ENCODE data around the gene SAG.

Gene SAG

DNA sequence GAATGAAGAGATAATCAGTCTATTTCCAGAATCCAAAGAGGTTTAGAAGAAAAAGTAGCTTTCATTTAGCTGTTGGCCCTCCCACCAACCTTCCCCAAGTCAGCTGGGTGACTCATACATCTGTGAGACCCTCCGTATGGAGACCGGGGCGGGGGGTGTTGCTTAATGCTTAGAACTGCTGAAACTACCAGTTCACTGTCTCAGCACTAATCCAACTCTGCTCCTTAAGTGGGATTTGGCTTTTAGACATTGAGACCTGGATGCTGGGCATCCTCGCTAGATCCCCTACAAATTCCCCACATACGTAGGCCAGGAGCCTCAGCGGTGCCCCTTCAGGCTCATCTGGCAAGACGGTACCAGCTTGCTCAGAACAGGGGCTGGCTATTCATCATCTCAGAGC, at the start of gene SAG:
Gene SAG (plus strand): TSS at position 252 of the 400 bp plus-strand sequence. CDS start 1,374 bp downstream, outside the sequence.
- no peaks in the 10 kb centered on the region for H3K9me3 ChIP-seq
- H3K36me3 ChIP-seq = no peaks in the 10 kb centered on the region
- no peak within 1 kb of the TSS for H3K4me3 ChIP-seq (ENCODE audit: low read depth in 1 of 2, low read length in 1 of 2)
- no peak within 1 kb of the TSS for H3K27ac ChIP-seq
- H3K4me1 ChIP-seq (ENCODE audit: control insufficient read depth in 1 of 2, insufficient read depth in 1 of 2, low read depth in 1 of 2, low read length in 1 of 2) = peaks cover 6 to 8% of the 10 kb centered on the region in 2 experiments
- no peaks in the 10 kb centered on the region for H3K27me3 ChIP-seq
- TF ChIP-seq, protein P1, sequence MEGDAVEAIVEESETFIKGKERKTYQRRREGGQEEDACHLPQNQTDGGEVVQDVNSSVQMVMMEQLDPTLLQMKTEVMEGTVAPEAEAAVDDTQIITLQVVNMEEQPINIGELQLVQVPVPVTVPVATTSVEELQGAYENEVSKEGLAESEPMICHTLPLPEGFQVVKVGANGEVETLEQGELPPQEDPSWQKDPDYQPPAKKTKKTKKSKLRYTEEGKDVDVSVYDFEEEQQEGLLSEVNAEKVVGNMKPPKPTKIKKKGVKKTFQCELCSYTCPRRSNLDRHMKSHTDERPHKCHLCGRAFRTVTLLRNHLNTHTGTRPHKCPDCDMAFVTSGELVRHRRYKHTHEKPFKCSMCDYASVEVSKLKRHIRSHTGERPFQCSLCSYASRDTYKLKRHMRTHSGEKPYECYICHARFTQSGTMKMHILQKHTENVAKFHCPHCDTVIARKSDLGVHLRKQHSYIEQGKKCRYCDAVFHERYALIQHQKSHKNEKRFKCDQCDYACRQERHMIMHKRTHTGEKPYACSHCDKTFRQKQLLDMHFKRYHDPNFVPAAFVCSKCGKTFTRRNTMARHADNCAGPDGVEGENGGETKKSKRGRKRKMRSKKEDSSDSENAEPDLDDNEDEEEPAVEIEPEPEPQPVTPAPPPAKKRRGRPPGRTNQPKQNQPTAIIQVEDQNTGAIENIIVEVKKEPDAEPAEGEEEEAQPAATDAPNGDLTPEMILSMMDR (IDR thresholded peaks at IDR 0.05) = no peak

DNA sequence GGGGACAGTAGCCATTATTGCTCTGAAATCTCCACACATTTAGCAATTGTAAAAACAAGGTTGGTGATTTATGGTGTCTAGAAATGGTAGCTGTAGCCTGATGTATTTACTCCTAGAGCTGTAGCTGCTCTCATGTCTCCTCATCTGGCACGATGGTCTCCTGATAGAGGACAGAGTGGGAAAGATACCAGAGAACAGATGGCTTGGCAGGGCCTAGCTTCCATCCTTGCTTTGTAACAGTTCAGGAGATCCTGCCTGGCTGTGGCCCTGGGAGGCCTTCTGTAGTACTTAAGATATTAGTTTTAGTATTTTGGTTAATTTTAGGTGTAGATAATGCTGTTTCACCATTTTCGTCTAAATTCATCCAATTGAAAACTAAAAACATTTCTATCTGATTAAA, 49.4 kb upstream of the SAG start:
- Histone ChIP-seq H3K4me1 (ENCODE audit: control insufficient read depth in 1 of 2, insufficient read depth in 1 of 2, low read depth in 1 of 2, low read length in 1 of 2) (peaks cover 4 to 28% of the 10 kb centered on the region in 2 experiments), H3K27me3 (no peaks in the 10 kb centered on the region), H3K4me3 (ENCODE audit: low read depth in 1 of 2, low read length in 1 of 2) (no peak overlapping the region), H3K9me3 (no peaks in the 10 kb centered on the region), H3K36me3 (peaks cover 58% of the 10 kb centered on the region), H3K27ac (peak overlapping the region; percentile 33)
- TF ChIP-seq, protein P1 (IDR thresholded peaks at IDR 0.05) = no peak

DNA sequence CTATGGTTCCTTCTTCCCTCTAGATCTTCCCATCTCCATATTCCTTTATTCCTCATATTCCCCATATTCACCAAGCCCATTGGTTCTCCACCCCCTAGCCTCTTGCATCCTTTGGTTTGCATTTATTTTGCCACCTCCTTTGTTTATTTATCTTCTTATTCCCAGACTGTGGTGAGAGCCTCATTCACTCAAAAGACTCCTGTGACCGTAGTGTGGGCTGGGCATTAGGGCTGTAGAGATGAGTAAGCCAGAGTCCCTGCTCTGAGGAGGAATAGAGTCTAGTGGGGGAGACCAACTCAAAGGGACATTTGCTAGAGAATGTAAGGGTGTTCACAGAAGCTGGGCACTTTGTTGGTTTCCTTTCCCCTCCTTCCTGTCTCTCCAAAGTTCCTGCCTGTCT, 47.9 kb upstream of the SAG start:
- no peak overlapping the region for H3K27ac ChIP-seq
- H3K9me3 ChIP-seq = no peaks in the 10 kb centered on the region
- peaks cover 73% of the 10 kb centered on the region for H3K36me3 ChIP-seq
- H3K4me3 ChIP-seq (ENCODE audit: low read depth in 1 of 2, low read length in 1 of 2) = no peak overlapping the region
- TF ChIP-seq, protein P1 (IDR thresholded peaks at IDR 0.05) = no peak
- no peaks in the 10 kb centered on the region for H3K27me3 ChIP-seq
- H3K4me1 ChIP-seq (ENCODE audit: control insufficient read depth in 1 of 2, insufficient read depth in 1 of 2, low read depth in 1 of 2, low read length in 1 of 2) = peaks cover 3 to 17% of the 10 kb centered on the region in 2 experiments

DNA sequence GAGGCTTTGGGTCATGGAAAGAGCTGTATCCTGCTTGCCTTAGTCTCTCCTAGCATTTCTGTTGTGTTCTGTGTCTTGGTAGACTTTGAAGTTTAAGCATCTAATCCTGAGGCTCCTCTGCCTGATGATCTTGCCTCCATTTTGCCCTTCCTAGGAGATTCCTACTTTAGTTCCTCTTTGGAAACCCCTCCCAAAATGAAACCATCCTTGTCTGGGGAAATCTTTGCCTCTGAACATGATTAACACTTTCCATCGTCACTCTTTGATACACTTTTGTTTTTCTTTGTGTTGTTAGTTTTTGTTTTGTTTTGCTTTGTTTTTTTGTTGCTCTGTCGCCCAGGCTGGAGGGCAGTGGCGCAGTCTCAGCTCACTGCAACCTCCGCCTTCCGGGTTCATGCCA, 47.0 kb upstream of the SAG start:
- Histone ChIP-seq H3K4me1 (ENCODE audit: control insufficient read depth in 1 of 2, insufficient read depth in 1 of 2, low read depth in 1 of 2, low read length in 1 of 2) (peaks cover 3 to 17% of the 10 kb centered on the region in 2 experiments), H3K36me3 (peaks cover 82% of the 10 kb centered on the region), H3K4me3 (ENCODE audit: low read depth in 1 of 2, low read length in 1 of 2) (no peak overlapping the region), H3K27me3 (no peaks in the 10 kb centered on the region), H3K9me3 (no peaks in the 10 kb centered on the region), H3K27ac (no peak overlapping the region)
- TF ChIP-seq, protein P1 (IDR thresholded peaks at IDR 0.05) = no peak

DNA sequence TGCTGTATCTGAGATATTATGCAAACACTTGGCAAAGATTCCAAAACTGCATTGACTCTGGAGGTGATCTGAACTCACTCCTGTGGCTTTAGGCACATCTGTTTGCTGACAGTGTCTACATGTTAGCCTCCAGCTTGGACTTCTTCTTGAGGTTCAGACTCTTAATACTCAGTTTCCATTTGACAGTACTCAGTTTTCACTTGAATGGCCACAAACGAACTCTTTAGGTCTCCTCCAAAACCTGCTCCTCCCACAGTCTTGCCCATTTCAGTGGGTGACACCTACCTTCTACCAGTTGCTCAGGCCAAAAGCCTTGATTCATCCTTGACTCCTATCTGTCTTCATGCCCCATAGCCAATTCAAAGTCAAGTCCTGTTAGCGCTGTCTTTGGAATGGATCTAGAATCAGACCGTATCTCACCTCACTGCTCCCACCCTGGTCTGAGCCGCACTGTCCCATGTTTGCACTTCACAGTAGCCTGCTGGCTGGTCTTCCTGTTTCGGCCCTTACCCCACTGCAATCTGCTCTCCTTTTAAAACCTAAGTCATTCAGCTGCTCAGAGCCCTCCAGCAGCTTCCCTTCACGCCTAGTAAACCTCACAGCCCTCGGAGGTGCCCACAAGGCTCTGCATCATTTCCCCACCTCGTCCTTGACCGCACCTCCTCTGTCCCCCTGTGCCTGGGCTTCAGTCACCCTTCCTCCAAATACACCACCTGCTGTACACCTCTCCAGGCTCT, 45.6 kb upstream of the SAG start:
- peak overlapping the region; percentile 60 for H3K27ac ChIP-seq

More for the DNA sequence above, 45.6 kb upstream of the SAG start:
- Histone ChIP-seq H3K9me3 (no peaks in the 10 kb centered on the region), H3K36me3 (peaks cover 91% of the 10 kb centered on the region), H3K27me3 (no peaks in the 10 kb centered on the region), H3K4me1 (ENCODE audit: control insufficient read depth in 1 of 2, insufficient read depth in 1 of 2, low read depth in 1 of 2, low read length in 1 of 2) (peaks cover 3 to 17% of the 10 kb centered on the region in 2 experiments), H3K4me3 (ENCODE audit: low read depth in 1 of 2, low read length in 1 of 2) (no peak overlapping the region)
- TF ChIP-seq, protein P1 (IDR thresholded peaks at IDR 0.05) = no peak

All from neutrophil (primary cell).